Transverse colon (tissue), 4 donors: ENCODE data around the gene CTAGE4. TPM values are rescaled to one million over a fixed set of nuclear protein-coding genes. Genes with fewer than 3 reads are reported as not detected.
"Not testable (repeated sequence)": the region's sequence is repeated elsewhere in the genome, so short reads cannot be mapped to it uniquely, and the experiment has no call there.

ENCODE experiments used
- DNase-seq: peaks from one replicate; pipeline ENCODE4 v3.0.0-alpha.2; 2019
- H3K27ac ChIP-seq, 4 donors: fragments of 200-600 bp; sonication (generic); 2 replicates each; pipeline ENCODE4 v1.5.1; 2016 to 2018; ENCODE audit warnings: inconsistent platforms in 4 of 4
- H3K27me3 ChIP-seq: fragments of 200-600 bp; sonication (generic); 2 replicates; pipeline ENCODE4 v1.5.1; 2017; ENCODE audit warnings: inconsistent platforms
- H3K36me3 ChIP-seq, 4 donors: fragments of 200-600 bp; sonication (generic); 2 replicates each; pipeline ENCODE4 v1.5.1; 2017 to 2019; ENCODE audit warnings: inconsistent platforms in 4 of 4
- H3K4me1 ChIP-seq, 4 donors: fragments of 200-600 bp; sonication (generic); 2 replicates each; pipeline ENCODE4 v1.5.1; 2017 to 2020; ENCODE audit warnings: inconsistent platforms in 4 of 4
- H3K4me3 ChIP-seq, 4 donors: fragments of 200-600 bp; sonication (generic); 1 replicate in 1 of 4; 2 replicates in 3 of 4; pipeline versions ENCODE4 v1.5.1 to v1.6.1; 2017 to 2019; ENCODE audit warnings: inconsistent platforms in 4 of 4
- H3K9me3 ChIP-seq, 2 donors: fragments of 200-600 bp; sonication (generic); 2 replicates each; pipeline ENCODE4 v1.5.1; 2017 to 2019; ENCODE audit warnings: inconsistent platforms in 2 of 2
- EP300 ChIP-seq: sonication (generic); formaldehyde crosslinking; IDR thresholded peaks from one replicate; pipeline ENCODE4 v1.6.1; 2017; ENCODE audit warnings: antibody characterized with exemption, low read depth
- POLR2A ChIP-seq: fragments of 450-650 bp; IDR thresholded peaks from one replicate; pipeline ENCODE4 v1.6.1; 2016; ENCODE audit warnings: antibody characterized with exemption, mild to moderate bottlenecking, moderate library complexity
- POLR2AphosphoS5 ChIP-seq, 3 donors: sonication (generic); formaldehyde crosslinking; IDR thresholded peaks; one replicate each; pipeline ENCODE4 v1.6.1; 2016; ENCODE audit warnings: antibody characterized with exemption in 3 of 3
- WGBS, 2 donors: methylation state at CpG; one replicate each; pipeline ENCODE4 v1.1.5; 2018; ENCODE audit warnings: low coverage in 1 of 2; 5-methylcytosine and 5-hydroxymethylcytosine counted together
- in situ Hi-C, 4 donors: fragments of 200-750 bp; cut with MboI; loops; one replicate each; pipeline versions ENCODE4 v1.15.0 to v1.15.1; 2017; ENCODE audit warnings: low sequenced_read_pairs in 3 of 4, low pct_ligation_motif_present in 1 of 4, low pct_unique_long_range_greater_than_20kb in 1 of 4
- intact Hi-C: fragments of 100-400 bp; cut with DNase I; formaldehyde crosslinking; loops from one replicate; pipeline ENCODE4 v1.15.1; 2023; ENCODE audit warnings: low total_unique reads
- total RNA-seq, 4 donors: library from RNA; depleted of rRNA; stranded (reverse); fragments of >200 nt; gene quantifications; one replicate each; pipeline ENCODE4 v1.1.0, GENCODE V29; 2016
- TF ChIP-seq, protein P1 (sequence below), 5 experiments: fragments of 200-600 bp in 3 of 5; fragments of 450-650 bp in 2 of 5; sonication (generic) in 3 of 5; IDR thresholded peaks; 1 replicate in 2 of 5; 2 replicates in 3 of 5; pipeline ENCODE4 v1.5.1; 2016 to 2017; ENCODE audit warnings: antibody characterized with exemption in 5 of 5, inconsistent platforms in 3 of 5, mild to moderate bottlenecking in 2 of 5, moderate library complexity in 1 of 5

The CTAGE4 gene
- total RNA-seq, 4 donors from 2014 or later: 7.8 to 63.3 (median 34.1) TPM

GRCh38 chr7:144148224-144148827 lies 34.9 kb upstream of the CTAGE4 start:
- Histone ChIP-seq H3K27me3 (no peaks in the 10 kb centered on the region), H3K9me3 (peaks cover 20 to 22% of the 10 kb centered on the region in 2 donors), H3K27ac (no peak overlapping the region), H3K36me3 (no peaks in the 10 kb centered on the region), H3K4me3 (no peak overlapping the region), H3K4me1 (no peaks in the 10 kb centered on the region)
- no peak for TF ChIP-seq EP300
- no peak for TF ChIP-seq POLR2A
- intact Hi-C loops (no loop called here), in situ Hi-C loops (no loop called here)
- no peak for DNase-seq
- 69 to 79% methylated on average over 2 of the region's 2 CpGs for WGBS, 2 donors

DNA sequence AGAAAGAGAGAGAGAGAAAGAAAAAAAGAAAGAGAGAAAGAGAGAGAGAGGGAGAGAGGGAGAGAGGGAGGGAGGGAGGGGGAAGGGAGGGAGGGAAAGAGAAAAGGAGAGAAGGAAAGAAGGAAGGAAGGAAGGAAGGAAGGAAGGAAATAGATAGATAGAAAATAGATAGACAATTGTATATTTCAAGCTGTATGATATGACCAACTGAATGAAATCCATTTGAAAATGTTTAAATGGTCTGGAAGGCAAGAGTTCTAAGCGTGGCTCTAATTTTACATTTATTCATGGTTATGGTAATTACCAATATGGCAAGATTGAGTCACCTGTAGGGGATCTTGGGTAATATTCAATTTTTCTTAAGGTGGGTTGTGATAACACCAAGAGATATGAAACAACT lies 24.4 kb upstream of the CTAGE4 start:
- no peaks in the 10 kb centered on the region for H3K9me3 ChIP-seq
- intact Hi-C loops (no loop called here), in situ Hi-C loops (loop anchor here in 1 of 4 donors (25.0 kb wide), 1 partner anchor 228 kb away; no protein-coding TSS in a partner anchor)
- no peaks in the 10 kb centered on the region for H3K4me1 ChIP-seq
- TF ChIP-seq POLR2AphosphoS5 (IDR thresholded peaks at IDR 0.05) (no peak), EP300 (no peak), POLR2A (no peak)
- TF ChIP-seq, protein P1, sequence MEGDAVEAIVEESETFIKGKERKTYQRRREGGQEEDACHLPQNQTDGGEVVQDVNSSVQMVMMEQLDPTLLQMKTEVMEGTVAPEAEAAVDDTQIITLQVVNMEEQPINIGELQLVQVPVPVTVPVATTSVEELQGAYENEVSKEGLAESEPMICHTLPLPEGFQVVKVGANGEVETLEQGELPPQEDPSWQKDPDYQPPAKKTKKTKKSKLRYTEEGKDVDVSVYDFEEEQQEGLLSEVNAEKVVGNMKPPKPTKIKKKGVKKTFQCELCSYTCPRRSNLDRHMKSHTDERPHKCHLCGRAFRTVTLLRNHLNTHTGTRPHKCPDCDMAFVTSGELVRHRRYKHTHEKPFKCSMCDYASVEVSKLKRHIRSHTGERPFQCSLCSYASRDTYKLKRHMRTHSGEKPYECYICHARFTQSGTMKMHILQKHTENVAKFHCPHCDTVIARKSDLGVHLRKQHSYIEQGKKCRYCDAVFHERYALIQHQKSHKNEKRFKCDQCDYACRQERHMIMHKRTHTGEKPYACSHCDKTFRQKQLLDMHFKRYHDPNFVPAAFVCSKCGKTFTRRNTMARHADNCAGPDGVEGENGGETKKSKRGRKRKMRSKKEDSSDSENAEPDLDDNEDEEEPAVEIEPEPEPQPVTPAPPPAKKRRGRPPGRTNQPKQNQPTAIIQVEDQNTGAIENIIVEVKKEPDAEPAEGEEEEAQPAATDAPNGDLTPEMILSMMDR (IDR thresholded peaks at IDR 0.05): no peak
- no peaks in the 10 kb centered on the region for H3K27me3 ChIP-seq
- H3K27ac ChIP-seq: no peak overlapping the region
- no peaks in the 10 kb centered on the region for H3K36me3 ChIP-seq
- no peak for DNase-seq
- no peak overlapping the region for H3K4me3 ChIP-seq
- WGBS, 2 donors: 87 to 93% methylated on average over 1 of the region's 1 CpG

GRCh38 chr7:144164784-144165183 lies 18.5 kb upstream of the CTAGE4 start:
- intact Hi-C loops: no loop called here
- in situ Hi-C loops: loop anchor here in 1 of 4 donors (25.0 kb wide), 1 partner anchor 223 kb away; no protein-coding TSS in a partner anchor
- 73 to 88% methylated on average over 2 of the region's 2 CpGs for whole genome bisulfite sequencing, 2 donors

DNA sequence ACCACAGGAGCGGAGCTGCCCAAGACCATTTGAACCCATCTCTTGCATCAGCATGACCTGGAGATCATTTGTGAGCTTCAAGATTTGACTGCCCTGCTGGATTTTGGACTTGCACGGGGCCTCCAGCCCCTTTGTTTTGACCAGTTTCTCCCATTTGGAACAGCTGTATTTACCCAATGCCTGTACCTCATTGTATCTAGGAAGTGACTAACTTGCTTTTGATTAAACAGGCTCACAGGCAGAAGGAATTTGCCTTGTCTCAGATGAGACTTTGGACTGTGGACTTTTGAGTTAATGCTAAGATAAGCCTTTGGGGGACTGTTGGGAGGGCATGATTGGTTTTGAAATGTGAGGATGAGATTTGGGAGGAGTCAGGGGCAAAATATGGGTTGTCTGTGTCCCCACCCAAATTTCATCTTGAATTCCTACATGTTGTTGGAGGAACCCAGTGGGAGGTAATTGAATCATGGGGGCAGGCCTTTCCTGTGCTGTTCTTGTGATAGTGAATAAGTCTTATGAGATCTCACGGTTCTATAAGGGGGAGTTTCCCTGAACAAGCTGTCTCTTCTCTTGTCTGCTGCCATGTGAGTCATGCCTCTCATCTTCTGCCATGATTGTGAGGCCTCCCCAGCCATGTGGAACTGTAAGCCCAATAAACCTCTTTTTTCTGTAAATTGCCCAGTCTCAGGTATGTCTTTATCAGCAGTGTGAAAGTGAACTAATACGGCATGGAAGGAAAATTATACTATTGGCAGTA lies 11.5 kb upstream of the CTAGE4 start:
- H3K27me3 ChIP-seq, DNase-seq, H3K27ac ChIP-seq, H3K9me3 ChIP-seq, H3K4me3 ChIP-seq, H3K36me3 ChIP-seq, intact Hi-C loops, H3K4me1 ChIP-seq: not testable (repeated sequence)
- WGBS, 2 donors: 78 to 79% methylated on average over 2 to 4 of the region's 4 CpGs
- in situ Hi-C loops: loop anchor here in 3 of 4 donors (5.0 to 25.0 kb wide), 3 partner anchors 216 to 226 kb away; no protein-coding TSS in a partner anchor

More at GRCh38 chr7:144164784-144165183, 18.5 kb upstream of the CTAGE4 start:
- no peaks in the 10 kb centered on the region for H3K9me3 ChIP-seq
- H3K27me3 ChIP-seq: no peaks in the 10 kb centered on the region
- TF ChIP-seq, protein P1 (IDR thresholded peaks at IDR 0.05): no peak
- TF ChIP-seq POLR2AphosphoS5 (IDR thresholded peaks at IDR 0.05) (no peak), POLR2A (no peak), EP300 (no peak)
- no peak for DNase-seq
- H3K4me3 ChIP-seq: no peak overlapping the region
- no peak overlapping the region for H3K27ac ChIP-seq
- H3K4me1 ChIP-seq: no peaks in the 10 kb centered on the region
- no peaks in the 10 kb centered on the region for H3K36me3 ChIP-seq

DNA sequence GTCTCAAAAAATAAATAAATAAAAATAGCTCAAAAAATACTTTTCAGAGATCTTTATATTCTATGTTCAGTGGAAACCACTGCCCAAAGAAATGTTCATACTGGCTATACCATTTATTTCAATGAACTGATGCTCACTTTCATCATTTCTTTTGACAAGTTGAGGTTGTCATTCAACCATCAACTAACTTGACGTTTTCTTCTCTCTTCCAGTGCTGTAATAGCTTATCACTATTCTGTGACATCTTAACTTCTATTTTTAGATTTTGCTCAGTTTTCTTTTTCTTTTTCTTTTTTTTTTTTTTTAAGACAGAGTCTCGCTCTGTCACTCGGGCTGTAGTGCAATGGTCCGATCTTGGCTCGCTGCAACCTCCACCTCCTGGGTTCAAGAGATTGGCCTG lies 8.7 kb upstream of the CTAGE4 start:
- H3K27ac ChIP-seq: no peak overlapping the region
- TF ChIP-seq POLR2AphosphoS5 (IDR thresholded peaks at IDR 0.05) (no peak), POLR2A (no peak), EP300 (no peak)
- TF ChIP-seq, protein P1 (IDR thresholded peaks at IDR 0.05): no peak

More for the DNA sequence above, 8.7 kb upstream of the CTAGE4 start:
- Histone ChIP-seq H3K4me1 (no peaks in the 10 kb centered on the region), H3K9me3 (no peaks in the 10 kb centered on the region), H3K36me3 (no peaks in the 10 kb centered on the region), H3K4me3 (no peak overlapping the region), H3K27me3 (no peaks in the 10 kb centered on the region)
- no peak for DNase-seq
- in situ Hi-C loops: loop anchor here in 3 of 4 donors (5.0 to 25.0 kb wide), 3 partner anchors 213 to 223 kb away; no protein-coding TSS in a partner anchor
- WGBS, 2 donors: 87 to 94% methylated on average over 5 of the region's 5 CpGs
- intact Hi-C loops: no loop called here
